ENCODE measurements around the gene CTAGE15.
"Not testable (repeated sequence)": the region's sequence is repeated elsewhere in the genome, so short reads cannot be mapped to it uniquely, and the experiment has no call there.

GRCh38 chr7:143522309-143522916 lies 49.2 kb upstream of the CTAGE15 start:
- TF ChIP-seq CREB1 (CRISPR knock-in tag; IDR thresholded peaks at IDR 0.05); CTCF (IDR thresholded peaks at IDR 0.05); SMAD3 (CRISPR knock-in tag; IDR thresholded peaks at IDR 0.05; ENCODE audit: borderline replicate concordance); USF1 (CRISPR knock-in tag; IDR thresholded peaks at IDR 0.05); ZNF263 (CRISPR knock-in tag; IDR thresholded peaks at IDR 0.05; ENCODE audit: low read depth); E2F5 (CRISPR knock-in tag; IDR thresholded peaks at IDR 0.05); ZBTB21 (CRISPR knock-in tag; IDR thresholded peaks at IDR 0.05; ENCODE audit: borderline replicate concordance); NR2C2 (CRISPR knock-in tag; IDR thresholded peaks at IDR 0.05): not testable (repeated sequence)
- TF ChIP-seq, protein P1, sequence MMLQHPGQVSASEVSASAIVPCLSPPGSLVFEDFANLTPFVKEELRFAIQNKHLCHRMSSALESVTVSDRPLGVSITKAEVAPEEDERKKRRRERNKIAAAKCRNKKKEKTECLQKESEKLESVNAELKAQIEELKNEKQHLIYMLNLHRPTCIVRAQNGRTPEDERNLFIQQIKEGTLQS (CRISPR knock-in tag; conservative IDR thresholded peaks at IDR 0.05), result not testable (repeated sequence)
- TF ChIP-seq, protein P2, sequence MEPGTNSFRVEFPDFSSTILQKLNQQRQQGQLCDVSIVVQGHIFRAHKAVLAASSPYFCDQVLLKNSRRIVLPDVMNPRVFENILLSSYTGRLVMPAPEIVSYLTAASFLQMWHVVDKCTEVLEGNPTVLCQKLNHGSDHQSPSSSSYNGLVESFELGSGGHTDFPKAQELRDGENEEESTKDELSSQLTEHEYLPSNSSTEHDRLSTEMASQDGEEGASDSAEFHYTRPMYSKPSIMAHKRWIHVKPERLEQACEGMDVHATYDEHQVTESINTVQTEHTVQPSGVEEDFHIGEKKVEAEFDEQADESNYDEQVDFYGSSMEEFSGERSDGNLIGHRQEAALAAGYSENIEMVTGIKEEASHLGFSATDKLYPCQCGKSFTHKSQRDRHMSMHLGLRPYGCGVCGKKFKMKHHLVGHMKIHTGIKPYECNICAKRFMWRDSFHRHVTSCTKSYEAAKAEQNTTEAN (CRISPR knock-in tag; IDR thresholded peaks at IDR 0.05), result not testable (repeated sequence)
- TF ChIP-seq, protein P3, sequence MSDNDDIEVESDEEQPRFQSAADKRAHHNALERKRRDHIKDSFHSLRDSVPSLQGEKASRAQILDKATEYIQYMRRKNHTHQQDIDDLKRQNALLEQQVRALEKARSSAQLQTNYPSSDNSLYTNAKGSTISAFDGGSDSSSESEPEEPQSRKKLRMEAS (CRISPR knock-in tag; IDR thresholded peaks at IDR 0.05), result not testable (repeated sequence)

Measured in WTC11 (cell line).